SK-MEL-5 (cell line): ENCODE measurements around the gene SLCO4A1. TPM values are rescaled to one million over a fixed set of nuclear protein-coding genes. Genes with fewer than 3 reads are reported as not detected.
A peak's percentile ranks its signal among the peaks of the same experiment; 100 is the strongest.

Experiments
- DNase-seq: peaks from one replicate; pipeline ENCODE4 v3.0.0-alpha.2; 2016; ENCODE audit warnings: low read depth, low spot score
- in situ Hi-C: cut with HindIII; loops from 2 replicates; pipeline ENCODE4 v1.10.0; 2016; ENCODE audit warnings: low sequenced_read_pairs, high pct_unique_total_duplicates, low pct_unique_long_range_greater_than_20kb
- polyA plus RNA-seq, 2 experiments: library from polyadenylated mRNA; depleted of rRNA; stranded (reverse); fragments of >200 nt; gene quantifications; 2 replicates each; pipeline ENCODE4 v1.2.3, GENCODE V29; 2015
- total RNA-seq: library from RNA; depleted of rRNA; stranded (reverse); fragments of >200 nt; shearing (Covaris generic); gene quantifications from 2 replicates; pipeline ENCODE4 v1.2.3, GENCODE V29; 2014; rRNA removed

Gene SLCO4A1
- 48.1 and 53.5 TPM in 2 replicates for total RNA-seq
- polyA plus RNA-seq (2015; cell fraction: cytosol; rRNA removed) = 27.3 and 30.4 TPM in 2 replicates
- 86.6 and 124 TPM in 2 replicates for polyA plus RNA-seq (2015; cell fraction: nucleus; rRNA removed)

GRCh38 chr20:62642051-62642665 lies at the start of gene SLCO4A1:
TSS of gene SLCO4A1 (plus strand) at chr20:62642503. CDS start at chr20:62656455, 13,952 bp downstream.
- in situ Hi-C loops = no loop called here
- DNase-seq = peak; percentile 65

GRCh38 chr20:62592506-62593177 lies 49.7 kb upstream of the SLCO4A1 start:
- no peak for DNase-seq
- in situ Hi-C loops = no loop called here

GRCh38 chr20:62593616-62594015 lies 48.7 kb upstream of the SLCO4A1 start:
- DNase-seq = no peak
- in situ Hi-C loops = no loop called here

- in situ Hi-C loops = no loop called here
- DNase-seq = no peak
Observed at GRCh38 chr20:62595069-62595468, 47.2 kb upstream of the SLCO4A1 start.

DNA sequence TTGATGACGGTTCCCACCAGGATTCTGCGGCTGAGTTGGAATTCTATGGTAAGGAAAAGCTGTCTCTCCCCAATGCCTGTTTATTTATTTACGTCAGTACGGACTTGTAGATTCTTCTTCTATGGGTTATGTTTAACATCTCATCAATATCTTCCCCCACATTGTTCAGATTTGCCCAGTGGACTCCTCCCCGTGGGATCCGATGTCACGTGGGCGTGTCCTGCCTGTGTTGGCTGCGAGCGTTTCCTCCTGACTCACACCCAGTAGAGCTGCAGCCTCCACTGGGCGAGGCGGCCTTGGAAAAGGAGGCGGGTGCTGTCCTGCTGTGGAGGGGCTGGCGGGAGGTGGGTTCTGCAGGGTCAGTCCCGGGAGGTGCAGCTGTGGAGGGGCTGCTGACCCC lies 46.8 kb upstream of the SLCO4A1 start:
- DNase-seq = peak; percentile 52
- in situ Hi-C loops = no loop called here

GRCh38 chr20:62596486-62596885 lies 45.8 kb upstream of the SLCO4A1 start:
- no peak for DNase-seq

GRCh38 chr20:62596921-62597320 lies 45.4 kb upstream of the SLCO4A1 start:
- in situ Hi-C loops = no loop called here
- DNase-seq = no peak

More at GRCh38 chr20:62596486-62596885, 45.8 kb upstream of the SLCO4A1 start:
- in situ Hi-C loops = no loop called here

DNA sequence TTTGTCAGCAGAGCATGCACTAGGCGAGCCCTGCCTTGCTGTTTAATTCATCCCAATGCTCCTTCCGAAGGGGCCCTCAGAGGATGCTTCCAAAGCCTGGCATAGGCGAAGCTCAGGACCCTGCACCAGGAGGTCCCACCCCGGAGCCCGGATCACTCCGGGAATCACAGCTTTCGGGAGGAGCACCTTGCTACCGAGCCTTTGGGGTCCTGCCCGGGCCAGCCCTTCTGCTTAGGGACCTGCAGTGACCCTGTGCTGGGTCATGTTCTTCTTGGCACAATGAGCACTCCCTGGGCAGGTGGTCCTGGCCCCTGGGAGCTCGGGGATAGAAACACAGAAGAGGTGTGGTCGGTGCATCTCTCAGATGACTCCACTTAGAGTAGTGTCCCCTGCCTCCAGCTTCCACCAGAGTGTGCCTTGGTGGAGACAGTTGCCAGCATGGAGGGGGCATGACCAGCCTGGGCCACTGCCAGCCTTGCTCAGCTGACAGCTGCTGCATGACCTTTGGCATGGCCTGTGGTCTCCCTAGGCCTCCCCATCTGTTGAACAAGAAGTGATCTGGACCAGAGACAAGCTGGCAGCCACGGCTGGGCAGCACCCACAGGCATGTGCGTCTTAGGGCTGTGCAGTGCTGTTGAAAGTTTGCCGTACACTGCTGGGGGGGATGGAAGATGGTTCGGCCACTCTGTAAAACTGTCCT lies 44.7 kb upstream of the SLCO4A1 start:
- in situ Hi-C loops = no loop called here
- no peak for DNase-seq

DNA sequence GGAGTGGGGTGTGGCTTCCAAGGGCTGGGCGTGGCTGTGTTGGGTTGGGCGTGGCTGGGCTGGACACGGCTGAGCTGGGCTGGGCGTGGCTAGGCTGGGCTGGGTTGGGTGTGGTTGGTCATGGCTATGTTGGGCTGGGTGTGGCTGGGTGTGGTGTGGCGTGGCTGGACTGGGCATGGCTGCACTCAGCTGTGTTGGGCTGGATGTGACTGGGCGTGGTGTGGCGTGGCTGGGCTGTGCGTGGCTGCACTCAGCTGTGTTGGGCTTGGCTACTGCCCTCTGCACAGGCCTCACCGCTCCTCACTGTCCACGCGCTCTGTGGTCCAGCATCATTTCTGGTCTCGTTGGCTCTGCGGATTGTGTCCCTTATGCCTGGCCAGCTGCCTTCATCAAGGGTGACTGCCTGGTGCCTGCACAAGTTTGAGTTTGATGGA lies 43.5 kb upstream of the SLCO4A1 start:
- DNase-seq = peak; percentile 40
- in situ Hi-C loops = no loop called here

- in situ Hi-C loops = no loop called here
- DNase-seq = no peak
Observed at GRCh38 chr20:62599216-62600110, 42.8 kb upstream of the SLCO4A1 start.

DNA sequence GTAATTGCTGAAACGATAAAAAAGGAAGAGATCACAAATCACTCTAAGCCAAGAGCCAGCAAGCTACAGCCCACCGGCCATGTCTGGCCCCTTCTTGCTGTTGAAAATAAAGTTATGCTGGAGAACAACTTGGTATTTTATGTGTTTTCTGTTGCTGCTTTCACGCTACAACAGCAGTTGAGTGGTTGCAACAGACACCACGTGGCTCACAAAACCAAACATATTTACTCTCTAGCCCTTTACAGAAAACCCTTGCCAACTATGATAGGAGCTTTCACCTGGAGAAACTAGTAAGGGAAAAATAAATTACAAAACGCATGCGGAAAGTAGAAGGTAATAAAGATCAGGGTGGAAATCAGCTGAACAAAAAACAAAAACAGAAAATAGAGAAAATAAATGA lies 41.1 kb upstream of the SLCO4A1 start:
- in situ Hi-C loops = no loop called here
- DNase-seq = no peak

GRCh38 chr20:62601714-62602113 lies 40.6 kb upstream of the SLCO4A1 start:
- no peak for DNase-seq
- in situ Hi-C loops = no loop called here

GRCh38 chr20:62602550-62602949 lies 39.8 kb upstream of the SLCO4A1 start:
- DNase-seq = no peak
- in situ Hi-C loops = no loop called here

GRCh38 chr20:62603021-62603906 lies 39.0 kb upstream of the SLCO4A1 start:
- DNase-seq = no peak
- in situ Hi-C loops = no loop called here

GRCh38 chr20:62603907-62604785 lies 38.2 kb upstream of the SLCO4A1 start:
- no peak for DNase-seq
- in situ Hi-C loops = no loop called here

GRCh38 chr20:62604796-62605195 lies 37.5 kb upstream of the SLCO4A1 start:
- DNase-seq = no peak
- in situ Hi-C loops = no loop called here
